GM12892 (cell line): ENCODE results near the gene SKA2.
"Not testable (repeated sequence)": the region's sequence is repeated elsewhere in the genome, so short reads cannot be mapped to it uniquely, and the experiment has no call there.

ENCODE experiments used
- DNase-seq: peaks from one replicate; pipeline ENCODE4 v3.0.0; 2011; ENCODE audit not compliant: insufficient read length
- FAIRE-seq: peaks from 2 replicates; lab custom pipeline; 2011; peaks lifted over from hg19 to GRCh38; lab: Jason Lieb, UNC
- POLR2A ChIP-seq: IDR thresholded peaks from 2 replicates; pipeline ENCODE4 v1.6.1; 2011; ENCODE audit warnings: low read depth, low read length, control low read depth
- POLR2AphosphoS5 ChIP-seq: IDR thresholded peaks from 2 replicates; pipeline ENCODE4 v1.6.1; 2011; ENCODE audit warnings: low read depth, low read length, control low read depth
- TAF1 ChIP-seq: IDR thresholded peaks from 2 replicates; pipeline ENCODE4 v1.6.1; 2011; ENCODE audit warnings: low read depth, mild to moderate bottlenecking, control low read depth, low read length, borderline replicate concordance

Gene SKA2

GRCh38 chr17:59093145-59093701, 61.8 kb downstream of the SKA2 start:
- no peak for DNase-seq
- TF ChIP-seq POLR2A (no peak), TAF1 (no peak), POLR2AphosphoS5 (no peak)
- FAIRE-seq, result no peak

GRCh38 chr17:59090593-59090992, 64.4 kb downstream of the SKA2 start:
- DNase-seq, FAIRE-seq: not testable (repeated sequence)

GRCh38 chr17:59084154-59084553, 70.8 kb downstream of the SKA2 start:
- TF ChIP-seq POLR2AphosphoS5 (no peak), POLR2A (no peak), TAF1 (no peak)
- no peak for DNase-seq
- FAIRE-seq, result no peak

GRCh38 chr17:59074494-59074893, 80.5 kb downstream of the SKA2 start:
- TF ChIP-seq TAF1, result no peak
- no peak for FAIRE-seq
- no peak for DNase-seq

- DNase-seq (no peak), FAIRE-seq (no peak)
- no peak for TF ChIP-seq TAF1
- TF ChIP-seq POLR2A, result no peak
- TF ChIP-seq POLR2AphosphoS5, result no peak
These were observed 81.0 kb downstream of the SKA2 start for GRCh38 chr17:59073972-59074371.

- DNase-seq, result no peak
These were observed 85.1 kb downstream of the SKA2 start for GRCh38 chr17:59069856-59070255.

GRCh38 chr17:59067756-59068155, 87.2 kb downstream of the SKA2 start:
- TF ChIP-seq POLR2AphosphoS5 (no peak), TAF1 (no peak), POLR2A (no peak)
- FAIRE-seq (no peak), DNase-seq (no peak)

More at GRCh38 chr17:59069856-59070255, 85.1 kb downstream of the SKA2 start:
- no peak for FAIRE-seq
- TF ChIP-seq POLR2AphosphoS5, result no peak
- TF ChIP-seq TAF1, result no peak
- no peak for TF ChIP-seq POLR2A

GRCh38 chr17:59067340-59067739, 87.6 kb downstream of the SKA2 start:
- FAIRE-seq (no peak), DNase-seq (no peak)
- TF ChIP-seq POLR2AphosphoS5 (no peak), POLR2A (no peak), TAF1 (no peak)

- FAIRE-seq, result no peak
- no peak for DNase-seq
- TF ChIP-seq POLR2A (no peak), POLR2AphosphoS5 (no peak)
These were observed 92.5 kb downstream of the SKA2 start for GRCh38 chr17:59062509-59062908.
